HL-60/S4 treated with phorbol 12-myristate 13-acetate at 8.2 ng/mL for 4 days and 3 days (cell line): ENCODE results near the gene CDC20B.

Experiments used
- in situ Hi-C: fragments of 300-500 bp; cut with MboI; formaldehyde crosslinking; loops from 2 replicates; pipeline ENCODE4 v1.15.0; 2022; ENCODE audit warnings: low sequenced_read_pairs

The CDC20B gene

GRCh38 chr5:55172937-55173686 lies at the start of gene CDC20B:
TSS of gene CDC20B (minus strand) at chr5:55173177. CDS start at chr5:55173000, 177 bp downstream.
- in situ Hi-C loops: no loop called here

GRCh38 chr5:55222092-55222984 lies 49.4 kb upstream of the CDC20B start:
- in situ Hi-C loops: no loop called here

GRCh38 chr5:55220433-55221185 lies 47.6 kb upstream of the CDC20B start:
- in situ Hi-C loops: no loop called here

- in situ Hi-C loops: no loop called here
Measured at GRCh38 chr5:55219770-55220169, 46.8 kb upstream of the CDC20B start.

- in situ Hi-C loops: no loop called here
Measured at GRCh38 chr5:55218967-55219366, 46.0 kb upstream of the CDC20B start.

GRCh38 chr5:55211184-55211874 lies 38.4 kb upstream of the CDC20B start:
- in situ Hi-C loops: no loop called here

- in situ Hi-C loops: no loop called here
Measured at GRCh38 chr5:55205001-55205400, 32.0 kb upstream of the CDC20B start.

GRCh38 chr5:55191165-55191564 lies 18.2 kb upstream of the CDC20B start:
- in situ Hi-C loops: no loop called here

GRCh38 chr5:55188656-55189540 lies 15.9 kb upstream of the CDC20B start:
- in situ Hi-C loops: no loop called here

GRCh38 chr5:55187370-55187769 lies 14.4 kb upstream of the CDC20B start:
- in situ Hi-C loops: no loop called here

- in situ Hi-C loops: no loop called here
Measured at GRCh38 chr5:55180016-55180415, 7.0 kb upstream of the CDC20B start.

GRCh38 chr5:55177078-55177477 lies 4.1 kb upstream of the CDC20B start:
- in situ Hi-C loops: no loop called here

GRCh38 chr5:55176176-55176818 lies 3.3 kb upstream of the CDC20B start:
- in situ Hi-C loops: no loop called here

GRCh38 chr5:55175781-55176175 lies 2.8 kb upstream of the CDC20B start:
- in situ Hi-C loops: no loop called here

GRCh38 chr5:55173687-55174230 lies 782 bp upstream of the CDC20B start:
- in situ Hi-C loops: no loop called here

- in situ Hi-C loops: no loop called here
Measured at GRCh38 chr5:55172051-55172899, 702 bp downstream of the CDC20B start.

GRCh38 chr5:55171471-55171870 lies 1.5 kb downstream of the CDC20B start:
- in situ Hi-C loops: no loop called here

- in situ Hi-C loops: no loop called here
Measured at GRCh38 chr5:55162666-55163065, 10.3 kb downstream of the CDC20B start.
